Activated naive CD8-positive, alpha-beta T cell treated with anti-CD3 and anti-CD28 coated beads, Interleukin-2, amount 50 U/mL, for 16 hours (primary cell): ENCODE data around the gene SLC7A6OS.
"Not testable (repeated sequence)": the region's sequence is repeated elsewhere in the genome, so short reads cannot be mapped to it uniquely, and the experiment has no call there.

ENCODE experiments used
- DNase-seq: peaks from one replicate; pipeline ENCODE4 v3.0.0-alpha.2; 2020; ENCODE audit warnings: low read depth, low spot score

SLC7A6OS gene

GRCh38 chr16:68298907-68299561 lies 11.7 kb downstream of the SLC7A6OS start:
- DNase-seq: no peak

DNA sequence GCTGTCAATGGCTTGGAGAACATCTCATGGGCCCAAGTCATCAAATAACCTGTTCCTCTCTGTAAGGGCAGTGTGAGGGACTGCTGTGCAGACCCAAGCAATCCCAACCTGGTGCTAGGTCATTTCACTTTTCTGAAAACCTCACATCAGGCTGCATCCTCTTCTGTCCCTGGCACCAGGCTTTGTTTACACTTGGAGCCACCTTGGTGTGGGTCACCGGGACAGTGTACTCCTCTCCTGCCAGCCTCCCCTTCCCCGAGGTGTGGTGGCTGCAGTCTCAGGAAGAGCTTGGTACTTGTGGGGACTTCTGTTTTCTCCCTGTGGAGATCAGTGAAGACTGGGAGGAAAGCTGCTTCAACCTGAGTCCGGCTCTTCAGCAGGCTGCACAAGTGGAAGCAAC lies 12.4 kb downstream of the SLC7A6OS start:
- DNase-seq: no peak

DNA sequence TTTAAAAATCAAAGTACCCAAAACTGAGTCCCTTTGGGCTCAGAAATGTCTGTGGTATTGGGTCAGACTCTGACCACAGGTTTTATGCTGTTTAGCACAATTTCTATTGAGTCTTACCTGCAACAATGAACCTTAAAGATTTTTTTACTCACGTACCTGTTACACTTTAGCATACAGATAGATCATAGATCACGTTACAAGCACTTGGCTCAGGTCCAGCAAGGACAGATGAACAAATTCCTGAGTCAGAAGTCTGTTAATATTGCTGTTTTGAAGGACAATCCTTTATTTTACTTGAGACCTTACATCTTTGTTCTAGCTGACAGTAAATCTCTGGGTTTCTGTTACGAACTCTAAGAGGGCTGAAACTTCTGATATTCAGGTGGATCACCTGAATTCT lies 12.8 kb downstream of the SLC7A6OS start:
- DNase-seq: no peak

DNA sequence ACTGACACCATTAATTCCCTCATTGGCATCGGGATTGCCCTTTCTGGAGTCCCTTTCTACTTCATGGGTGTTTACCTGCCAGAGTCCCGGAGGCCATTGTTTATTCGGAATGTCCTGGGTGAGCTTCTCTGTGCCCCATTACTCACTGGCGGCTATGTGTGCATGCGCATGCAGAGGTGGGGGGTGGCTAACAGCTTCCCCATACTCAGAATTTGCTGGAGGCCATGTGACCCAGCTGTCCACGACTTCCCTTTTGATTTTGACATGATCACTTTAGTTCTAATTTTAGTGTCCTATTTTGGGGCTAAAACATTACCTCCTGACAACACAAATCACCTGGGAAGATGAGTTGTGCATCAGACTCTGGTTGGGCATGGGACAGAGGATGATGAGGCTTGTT lies 14.1 kb downstream of the SLC7A6OS start:
- DNase-seq: no peak

DNA sequence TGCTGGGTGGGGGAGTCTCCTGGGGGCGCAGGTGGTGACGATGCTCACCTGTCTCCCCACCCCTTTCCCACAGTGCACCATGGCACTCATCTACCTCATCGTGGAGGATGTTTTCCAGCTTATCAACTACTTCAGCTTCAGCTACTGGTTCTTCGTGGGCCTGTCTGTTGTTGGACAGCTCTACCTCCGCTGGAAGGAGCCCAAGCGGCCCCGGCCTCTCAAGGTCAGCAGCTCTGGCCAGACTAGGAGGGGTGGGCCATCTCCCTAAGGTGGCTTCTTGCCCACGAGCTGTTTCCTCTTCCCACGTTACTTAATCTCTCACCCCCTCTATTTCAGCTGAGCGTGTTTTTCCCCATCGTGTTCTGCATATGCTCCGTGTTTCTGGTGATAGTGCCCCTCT lies 14.5 kb downstream of the SLC7A6OS start:
- DNase-seq: no peak

DNA sequence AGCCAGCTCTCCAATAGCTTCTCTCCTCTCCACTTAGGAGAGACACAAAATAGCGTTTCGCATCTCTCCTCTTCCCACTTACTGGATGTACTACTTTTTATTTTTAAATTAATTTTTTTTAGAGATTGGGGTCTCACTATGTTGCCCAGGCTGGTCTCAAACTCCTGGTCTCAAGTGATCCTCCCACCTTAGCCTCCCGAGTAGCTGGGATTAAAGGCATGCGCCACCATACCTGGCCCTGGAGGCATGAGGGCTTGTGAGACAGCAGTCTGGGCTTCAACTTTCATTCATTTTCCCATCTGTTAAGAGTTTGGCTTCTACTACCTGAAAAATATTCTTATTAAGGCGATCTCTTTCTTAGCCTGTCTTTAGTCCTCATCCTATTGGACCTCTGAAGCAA lies 18.3 kb downstream of the SLC7A6OS start:
- DNase-seq: no peak

GRCh38 chr16:68291227-68291626 lies 19.5 kb downstream of the SLC7A6OS start:
- DNase-seq: no peak

DNA sequence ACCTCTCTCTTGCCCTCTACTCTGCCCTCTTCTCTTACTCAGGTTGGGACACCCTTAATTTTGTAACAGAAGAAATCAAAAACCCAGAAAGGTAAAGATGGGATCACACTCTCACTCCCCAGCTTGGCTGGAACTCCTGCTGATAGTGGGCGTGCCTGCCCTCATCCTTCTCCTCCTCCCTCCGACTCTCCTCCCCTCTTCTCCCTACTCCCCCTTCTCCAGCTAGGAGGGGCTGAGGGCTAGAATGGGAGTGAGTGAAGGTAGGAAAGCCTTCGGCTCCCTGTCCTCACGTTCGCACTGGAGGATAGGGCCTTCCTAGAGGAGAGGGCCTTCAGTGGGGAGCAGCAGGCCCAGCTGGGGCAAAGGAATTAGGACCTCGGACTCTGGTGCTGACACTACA lies 20.3 kb downstream of the SLC7A6OS start:
- DNase-seq: no peak

DNA sequence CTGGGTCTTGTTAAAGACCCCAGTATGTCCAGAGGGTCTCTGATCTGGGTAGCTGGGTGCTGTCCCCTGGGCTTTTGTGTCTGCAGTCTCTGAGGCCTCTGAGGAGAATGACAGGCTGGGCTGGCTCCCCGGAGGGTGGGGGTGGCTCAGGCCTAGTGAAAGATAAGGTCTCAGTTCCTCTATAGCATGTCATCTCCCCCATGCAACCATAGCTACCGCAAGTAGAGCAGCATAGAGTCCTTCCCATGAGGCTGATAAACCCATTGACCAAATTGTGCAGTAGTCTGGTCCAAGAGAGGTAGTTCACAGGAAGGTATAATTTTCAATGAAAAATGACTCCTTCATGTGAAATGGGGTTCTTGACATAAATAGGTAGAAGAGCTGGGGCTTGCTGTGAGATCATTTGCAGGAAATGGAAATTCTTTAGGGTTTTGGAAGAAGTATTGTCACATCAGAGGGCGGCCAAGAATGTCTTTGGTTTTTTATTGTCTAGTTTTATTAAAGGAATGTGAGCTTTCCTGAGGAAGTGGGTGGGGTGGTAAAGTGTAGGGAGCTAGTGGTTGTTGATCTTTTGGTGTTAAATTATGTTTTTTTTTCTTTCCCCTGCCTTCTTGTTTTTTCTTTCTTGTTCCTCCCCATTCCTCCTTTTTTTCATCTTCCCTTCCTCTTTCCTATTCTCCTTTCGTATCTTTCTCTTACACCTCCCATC lies 21.0 kb downstream of the SLC7A6OS start:
- no peak for DNase-seq

GRCh38 chr16:68289202-68289601 lies 21.5 kb downstream of the SLC7A6OS start:
- DNase-seq: no peak

DNA sequence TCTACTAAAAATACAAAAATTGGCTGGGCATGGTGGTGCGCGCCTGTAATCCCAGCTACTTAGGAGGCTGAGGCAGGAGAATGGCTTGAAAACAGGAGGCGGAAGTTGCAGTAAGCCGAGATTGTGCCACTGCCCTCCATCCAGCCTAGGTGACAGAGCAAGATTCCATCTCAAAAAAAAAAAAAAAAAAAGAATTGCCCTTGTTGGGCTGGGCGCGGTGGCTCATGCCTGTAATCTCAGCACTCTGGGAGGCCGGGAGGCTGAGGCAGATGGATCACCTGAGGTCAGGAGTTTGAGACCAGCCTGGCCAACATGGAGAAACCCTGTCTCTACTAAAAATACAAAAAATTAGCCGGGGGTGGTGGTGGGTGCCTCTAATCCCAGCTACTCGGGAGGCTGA lies 21.9 kb downstream of the SLC7A6OS start:
- DNase-seq: not testable (repeated sequence)

DNA sequence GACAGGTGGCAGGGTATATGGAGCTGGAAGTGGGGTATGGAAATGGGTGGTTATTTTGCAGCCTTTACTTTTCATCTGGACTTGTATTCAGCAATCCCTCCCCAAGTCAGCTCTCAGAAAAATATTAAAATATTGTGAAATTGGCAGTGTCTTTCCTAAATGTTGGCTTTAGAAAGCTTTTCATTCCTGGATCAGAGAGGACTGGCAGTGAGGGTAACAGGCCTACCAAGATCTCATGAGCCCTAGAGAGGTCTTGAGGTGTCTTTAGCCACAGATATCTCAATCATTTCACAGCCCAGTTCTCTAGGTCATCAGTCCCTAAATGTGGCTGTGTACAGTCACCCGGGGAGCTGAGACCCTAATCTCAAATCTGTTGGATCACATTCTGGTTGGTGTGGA lies 22.5 kb downstream of the SLC7A6OS start:
- DNase-seq: no peak

DNA sequence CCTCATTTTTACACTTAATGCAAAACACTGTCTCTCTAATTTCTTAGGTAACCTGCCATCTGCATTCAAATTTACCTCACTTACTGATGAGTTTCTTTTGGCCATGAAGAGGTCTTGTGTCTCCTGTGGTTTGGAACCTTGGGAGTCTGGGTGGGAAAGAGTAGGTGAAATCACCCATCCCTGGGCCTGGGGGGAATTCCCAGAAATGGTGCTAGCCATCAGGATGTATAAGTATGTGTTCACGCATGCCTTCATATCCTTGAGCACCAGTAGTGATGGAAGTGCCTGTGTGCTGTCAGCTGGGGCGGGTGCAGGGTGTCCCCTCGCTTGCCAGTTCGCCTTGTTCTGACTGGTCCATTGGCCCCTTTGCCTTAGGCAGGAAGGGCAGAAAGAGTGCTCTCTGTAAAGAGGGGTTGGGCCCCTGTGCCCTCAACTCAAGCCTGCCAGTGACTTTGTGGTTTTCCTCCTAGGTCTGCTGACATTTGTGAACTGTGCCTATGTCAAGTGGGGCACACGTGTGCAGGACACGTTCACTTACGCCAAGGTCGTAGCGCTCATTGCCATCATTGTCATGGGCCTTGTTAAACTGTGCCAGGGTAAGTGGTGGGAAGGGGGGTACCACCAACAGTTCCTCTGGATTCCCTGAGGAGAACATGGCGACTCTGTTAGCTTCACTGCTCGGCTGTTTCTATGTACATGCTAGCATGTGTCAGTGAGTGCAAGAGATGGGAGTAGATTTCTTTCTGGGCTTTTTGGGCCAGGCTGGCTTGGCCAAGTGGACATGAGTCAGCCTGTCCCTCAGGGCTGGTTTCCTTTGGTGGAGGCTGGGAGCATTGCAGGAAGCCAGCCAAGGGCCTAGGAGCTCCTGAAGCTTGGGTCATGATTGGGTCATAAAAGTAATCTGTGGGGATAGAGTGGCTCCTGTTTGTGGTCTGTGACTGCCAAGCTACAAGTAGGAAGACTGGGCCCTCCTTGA lies 23.2 kb downstream of the SLC7A6OS start:
- DNase-seq: no peak

- no peak for DNase-seq
These were observed 24.3 kb downstream of the SLC7A6OS start for GRCh38 chr16:68286153-68287074.

GRCh38 chr16:68285683-68286082 lies 25.1 kb downstream of the SLC7A6OS start:
- DNase-seq: no peak

DNA sequence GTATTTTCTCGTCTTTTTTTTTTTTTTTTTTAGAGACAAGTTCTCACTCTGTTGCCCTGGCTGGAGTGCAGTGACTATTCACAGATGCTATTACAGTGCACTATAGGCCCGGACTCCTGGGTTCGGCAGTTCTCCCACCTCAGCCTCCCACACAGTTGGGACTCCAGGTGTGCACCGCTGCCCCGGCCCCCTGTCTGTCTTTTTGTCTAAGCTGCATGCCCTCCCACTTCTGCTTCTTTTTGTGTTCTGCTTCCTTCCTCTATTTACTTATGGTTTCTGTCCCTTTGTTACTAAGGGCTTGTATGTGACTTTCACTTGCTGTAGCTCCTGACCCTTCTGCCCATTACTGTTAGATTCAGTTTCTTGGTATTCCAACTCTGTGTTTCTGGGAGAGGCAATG lies 25.9 kb downstream of the SLC7A6OS start:
- no peak for DNase-seq

DNA sequence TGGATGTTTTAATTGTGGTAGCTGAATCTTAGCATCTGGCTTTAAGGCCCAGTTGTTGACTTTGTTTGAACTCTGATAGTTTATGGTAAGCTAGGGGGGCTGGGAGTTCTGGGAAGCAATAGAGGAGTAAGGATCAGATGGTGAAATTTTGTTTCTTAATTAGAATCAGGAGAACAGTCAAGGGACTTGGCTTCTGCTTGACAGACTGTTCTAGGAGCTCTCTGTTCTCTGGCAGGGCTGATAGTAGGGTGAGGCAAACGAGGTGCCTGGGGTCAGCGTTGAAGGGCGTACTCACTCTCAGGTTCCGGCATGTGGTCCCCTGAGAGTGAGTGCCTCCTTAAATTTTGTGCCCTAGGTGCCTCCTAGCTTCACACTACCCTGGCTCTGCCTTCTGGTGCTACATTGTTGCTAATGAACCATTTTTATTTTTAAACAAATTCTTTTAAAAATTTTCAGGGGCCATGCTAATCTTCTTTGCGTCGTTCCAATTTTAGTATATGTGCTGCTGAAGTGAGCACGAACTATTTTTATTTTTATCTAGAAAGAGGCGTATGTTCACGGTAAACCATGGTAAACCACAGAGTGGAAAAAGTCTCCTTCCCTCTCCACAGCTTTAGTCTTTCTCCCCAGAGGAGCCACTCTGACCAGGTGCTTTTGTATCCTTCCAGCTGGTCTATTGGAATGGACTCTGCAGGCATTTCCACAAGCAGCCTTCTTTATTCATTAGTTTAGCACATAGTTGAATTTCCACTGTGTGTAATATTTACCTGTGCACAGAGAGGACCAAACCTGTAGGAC lies 26.7 kb downstream of the SLC7A6OS start:
- DNase-seq: no peak

- DNase-seq: no peak
These were observed 27.4 kb downstream of the SLC7A6OS start for GRCh38 chr16:68283346-68283745.

- no peak for DNase-seq
These were observed 28.7 kb downstream of the SLC7A6OS start for GRCh38 chr16:68282064-68282452.

GRCh38 chr16:68281368-68282063 lies 29.2 kb downstream of the SLC7A6OS start:
- no peak for DNase-seq
